Superior temporal gyrus (tissue), 1 donor: ENCODE measurements around the gene ABR.
A peak's percentile ranks its signal among the peaks of the same experiment; 100 is the strongest.
"Not testable (repeated sequence)": the region's sequence is repeated elsewhere in the genome, so short reads cannot be mapped to it uniquely, and the experiment has no call there.

ENCODE experiments used
- DNase-seq: peaks from one replicate; pipeline ENCODE4 v3.0.0-alpha.2; 2016; ENCODE audit errors: extremely low spot score

ABR gene

GRCh38 chr17:1008008-1008761 is 171.6 kb downstream of the ABR start:
- DNase-seq = no peak

GRCh38 chr17:1007310-1008007 is 172.3 kb downstream of the ABR start:
- DNase-seq = no peak

- DNase-seq = no peak
These were observed 173.7 kb downstream of the ABR start for GRCh38 chr17:1006054-1006453.

- peak; percentile 82 for DNase-seq
These were observed 174.3 kb downstream of the ABR start for GRCh38 chr17:1005361-1005946.

GRCh38 chr17:1004769-1005295 is 174.9 kb downstream of the ABR start:
- DNase-seq = no peak

- DNase-seq = peak; percentile 43
These were observed 175.6 kb downstream of the ABR start for GRCh38 chr17:1003972-1004768.

GRCh38 chr17:1003633-1003971 is 176.2 kb downstream of the ABR start:
- no peak for DNase-seq

GRCh38 chr17:1002771-1003555 is 176.8 kb downstream of the ABR start:
- DNase-seq = peak; percentile 87

GRCh38 chr17:1002412-1002753 is 177.4 kb downstream of the ABR start:
- no peak for DNase-seq

- DNase-seq = no peak
These were observed 178.0 kb downstream of the ABR start for GRCh38 chr17:1001640-1002411.

GRCh38 chr17:1000597-1001461 is 179.0 kb downstream of the ABR start:
- DNase-seq = no peak

GRCh38 chr17:998111-998510 is 181.7 kb downstream of the ABR start:
- DNase-seq = no peak

GRCh38 chr17:996554-997344 is 183.0 kb downstream of the ABR start, which contains the start of gene TIMM22:
Gene TIMM22 (plus strand): TSS chr17:997129. CDS start chr17:997143, 14 bp downstream.
- DNase-seq = peak; percentile 97

- not testable (repeated sequence) for DNase-seq
These were observed 184.5 kb downstream of the ABR start for GRCh38 chr17:995324-995723.

GRCh38 chr17:992933-993332 is 186.8 kb downstream of the ABR start:
- no peak for DNase-seq

- no peak for DNase-seq
These were observed 191.2 kb downstream of the ABR start for GRCh38 chr17:988561-988960.

GRCh38 chr17:987931-988330 is 191.8 kb downstream of the ABR start:
- no peak for DNase-seq

GRCh38 chr17:986322-986929 is 193.4 kb downstream of the ABR start:
- no peak for DNase-seq
